Sigmoid colon (tissue), 7 donors: ENCODE results near the gene SMAGP. TPM values are rescaled to one million over a fixed set of nuclear protein-coding genes. Genes with fewer than 3 reads are reported as not detected.

Experiments used
- DNase-seq: peaks from one replicate; pipeline ENCODE4 v3.0.0-alpha.2; 2019
- H3K27ac ChIP-seq, 4 donors: fragments of 200-600 bp; sonication (generic); one replicate each; pipeline ENCODE4 v1.5.1; 2016 to 2019; ENCODE audit warnings: mild to moderate bottlenecking in 1 of 4
- H3K27me3 ChIP-seq, 3 donors: fragments of 200-600 bp; sonication (generic); one replicate each; pipeline ENCODE4 v1.5.1; 2019; ENCODE audit warnings: mild to moderate bottlenecking in 1 of 3
- H3K36me3 ChIP-seq, 4 donors: fragments of 200-600 bp; sonication (generic); one replicate each; pipeline ENCODE4 v1.5.1; 2016 to 2019
- H3K4me1 ChIP-seq, 4 donors: fragments of 200-600 bp; sonication (generic); one replicate each; pipeline ENCODE4 v1.5.1; 2017 to 2019
- H3K4me3 ChIP-seq, 4 donors: fragments of 200-600 bp; sonication (generic); one replicate each; pipeline ENCODE4 v1.5.1; 2017 to 2019; ENCODE audit warnings: mild to moderate bottlenecking in 2 of 4, moderate library complexity in 1 of 4
- H3K9me3 ChIP-seq, 4 donors: fragments of 200-600 bp in 3 of 4; sonication (generic) in 3 of 4; one replicate each; pipeline versions ENCODE4 v1.5.1 to v1.6.1; 2013 to 2019
- CTCF ChIP-seq, 4 experiments: fragments of 450-650 bp in 3 of 4; fragments of 200-600 bp in 1 of 4; IDR thresholded peaks; one replicate each; pipeline ENCODE4 v1.5.1; 2016 to 2019; ENCODE audit warnings: antibody characterized with exemption in 4 of 4, mild to moderate bottlenecking in 3 of 4, moderate library complexity in 2 of 4
- EP300 ChIP-seq, 4 donors: sonication (generic); formaldehyde crosslinking; IDR thresholded peaks; one replicate each; pipeline ENCODE4 v1.6.1; 2017; ENCODE audit warnings: antibody characterized with exemption in 4 of 4
- POLR2A ChIP-seq, 2 donors: fragments of 450-650 bp; IDR thresholded peaks; one replicate each; pipeline ENCODE4 v1.6.1; 2016; ENCODE audit warnings: antibody characterized with exemption in 2 of 2, mild to moderate bottlenecking in 2 of 2, moderate library complexity in 2 of 2
- POLR2AphosphoS5 ChIP-seq, 4 donors: sonication (generic); formaldehyde crosslinking; IDR thresholded peaks; one replicate each; pipeline ENCODE4 v1.6.1; 2017; ENCODE audit warnings: antibody characterized with exemption in 4 of 4
- WGBS, 2 donors: extraction: QIAGEN DNeasy Blood & Tissue Kit; methylation state at CpG; one replicate each; pipeline ENCODE4 v1.1.7; 2013; 5-methylcytosine and 5-hydroxymethylcytosine counted together
- intact Hi-C: fragments of 100-400 bp; cut with DNase I; formaldehyde crosslinking; loops from one replicate; pipeline ENCODE4 v1.15.1; 2023
- polyA plus RNA-seq, 3 donors: library from polyadenylated mRNA; stranded (reverse); fragments of 200-250 nt; gene quantifications; one replicate each; pipeline ENCODE4 v1.2.3, GENCODE V29; 2013
- total RNA-seq, 4 donors: library from RNA; depleted of rRNA; stranded (reverse); fragments of >200 nt; gene quantifications; one replicate each; pipeline ENCODE4 v1.1.0, GENCODE V29; 2016
- donor health status: healthy with polysubstance abuse.
- donor health status: Bipolar disorder and iron deficiency.
- donor health status: healthy.

Gene SMAGP
- total and polyA plus RNA-seq, 7 donors: 1.9 to 81.7 (median 5.3) TPM

GRCh38 chr12:51218607-51219161 lies 51.5 kb downstream of the SMAGP start:
- Histone ChIP-seq H3K36me3 (no peaks in the 10 kb centered on the region), H3K4me1 (peaks cover 0 to 25% (median 16%) of the 10 kb centered on the region in 4 donors), H3K4me3 (peak overlapping the region; percentile 89 to 98 (median 94)), H3K27me3 (no peaks in the 10 kb centered on the region), H3K27ac (peak overlapping the region; percentile 98 to 100 (median 99)), H3K9me3 (no peaks in the 10 kb centered on the region)
- intact Hi-C loops: loop anchor here (1.0 to 5.0 kb wide), 4 partner anchors 20 to 171 kb away; partner anchors contain the start of genes CSRNP2, DAZAP2, LETMD1 and TFCP2
- WGBS, 2 donors: 29 to 50% methylated on average over 10 of the region's 10 CpGs
- no peak for DNase-seq
- no peak for TF ChIP-seq POLR2A (IDR thresholded peaks at IDR 0.05)
- TF ChIP-seq POLR2AphosphoS5 (IDR thresholded peaks at IDR 0.05): no peak
- peak in 1 of 4 experiments; percentile 5 for TF ChIP-seq CTCF (IDR thresholded peaks at IDR 0.05)
- TF ChIP-seq EP300 (IDR thresholded peaks at IDR 0.05): no peak

- Histone ChIP-seq H3K36me3 (no peaks in the 10 kb centered on the region), H3K4me1 (peaks cover 0 to 25% (median 16%) of the 10 kb centered on the region in 4 donors), H3K4me3 (peak within 1 kb of the TSS; percentile 89 to 98 (median 94)), H3K27ac (peak within 1 kb of the TSS; percentile 98 to 100 (median 99)), H3K9me3 (no peaks in the 10 kb centered on the region), H3K27me3 (no peaks in the 10 kb centered on the region)
- peak; percentile 88 for DNase-seq
- intact Hi-C loops: loop anchor here (1.0 to 5.0 kb wide), 4 partner anchors 20 to 171 kb away; partner anchors contain the start of genes CSRNP2, DAZAP2, LETMD1 and TFCP2
- peak; percentile 23 to 80 (median 44) for TF ChIP-seq CTCF (IDR thresholded peaks at IDR 0.05)
- no peak for TF ChIP-seq EP300 (IDR thresholded peaks at IDR 0.05)
- TF ChIP-seq POLR2A (IDR thresholded peaks at IDR 0.05): peak in 1 of 2 donors; percentile 16
- TF ChIP-seq POLR2AphosphoS5 (IDR thresholded peaks at IDR 0.05): peak; percentile 62 to 87 (median 74)
- 0 to 1% methylated on average over 35 of the region's 35 CpGs for WGBS, 2 donors
Measured at GRCh38 chr12:51217968-51218606, 52.1 kb downstream of the SMAGP start, which contains the start of gene POU6F1. Gene POU6F1 (minus strand): TSS chr12:51218062. CDS start chr12:51206836, 11,226 bp downstream.

- 1 to 2% methylated on average over 81 of the region's 81 CpGs for WGBS, 2 donors
- H3K27me3 ChIP-seq: no peaks in the 10 kb centered on the region
- H3K36me3 ChIP-seq: no peaks in the 10 kb centered on the region
- H3K4me1 ChIP-seq: peaks cover 0 to 25% (median 16%) of the 10 kb centered on the region in 4 donors
- H3K27ac ChIP-seq: peak overlapping the region; percentile 98 to 100 (median 99)
- TF ChIP-seq CTCF (IDR thresholded peaks at IDR 0.05) (peak in 1 of 4 experiments; percentile 10), POLR2A (IDR thresholded peaks at IDR 0.05) (no peak), POLR2AphosphoS5 (IDR thresholded peaks at IDR 0.05) (peak in 3 of 4 donors; percentile 25 to 32 (median 32)), EP300 (IDR thresholded peaks at IDR 0.05) (no peak)
- intact Hi-C loops: loop anchor here (5.0 kb wide), 1 partner anchor 170 kb away; the partner anchor contains the start of gene LETMD1
- peak; percentile 83 for DNase-seq
- H3K4me3 ChIP-seq: peak overlapping the region; percentile 89 to 98 (median 94)
- no peaks in the 10 kb centered on the region for H3K9me3 ChIP-seq
Measured at GRCh38 chr12:51217133-51217967, 52.9 kb downstream of the SMAGP start.

- H3K4me3 ChIP-seq: peak overlapping the region; percentile 89 to 98 (median 94)
- peak overlapping the region; percentile 98 to 100 (median 99) for H3K27ac ChIP-seq
- intact Hi-C loops: loop anchor here (5.0 kb wide), 1 partner anchor 169 kb away; the partner anchor contains the start of gene LETMD1
- no peaks in the 10 kb centered on the region for H3K27me3 ChIP-seq
- H3K9me3 ChIP-seq: no peaks in the 10 kb centered on the region
- H3K36me3 ChIP-seq: no peaks in the 10 kb centered on the region
- peaks cover 0 to 25% (median 16%) of the 10 kb centered on the region in 4 donors for H3K4me1 ChIP-seq
- no peak for DNase-seq
- no peak for TF ChIP-seq CTCF (IDR thresholded peaks at IDR 0.05)
- no peak for TF ChIP-seq POLR2A (IDR thresholded peaks at IDR 0.05)
- TF ChIP-seq EP300 (IDR thresholded peaks at IDR 0.05): no peak
- no peak for TF ChIP-seq POLR2AphosphoS5 (IDR thresholded peaks at IDR 0.05)
- WGBS, 2 donors: 61 to 70% methylated on average over 7 of the region's 7 CpGs
Measured at GRCh38 chr12:51216642-51217041, 53.6 kb downstream of the SMAGP start.
